ENCODE data around the gene RIN1. TPM values are rescaled to one million over a fixed set of nuclear protein-coding genes. Genes with fewer than 3 reads are reported as not detected.
A peak's percentile ranks its signal among the peaks of the same experiment; 100 is the strongest.

Gene RIN1
- total and polyA plus RNA-seq, 2 of the 13 experiments (the other 11 are each of a cell fraction or from before 2014, with no cell fraction given): 2.4 to 4.1 TPM

DNA sequence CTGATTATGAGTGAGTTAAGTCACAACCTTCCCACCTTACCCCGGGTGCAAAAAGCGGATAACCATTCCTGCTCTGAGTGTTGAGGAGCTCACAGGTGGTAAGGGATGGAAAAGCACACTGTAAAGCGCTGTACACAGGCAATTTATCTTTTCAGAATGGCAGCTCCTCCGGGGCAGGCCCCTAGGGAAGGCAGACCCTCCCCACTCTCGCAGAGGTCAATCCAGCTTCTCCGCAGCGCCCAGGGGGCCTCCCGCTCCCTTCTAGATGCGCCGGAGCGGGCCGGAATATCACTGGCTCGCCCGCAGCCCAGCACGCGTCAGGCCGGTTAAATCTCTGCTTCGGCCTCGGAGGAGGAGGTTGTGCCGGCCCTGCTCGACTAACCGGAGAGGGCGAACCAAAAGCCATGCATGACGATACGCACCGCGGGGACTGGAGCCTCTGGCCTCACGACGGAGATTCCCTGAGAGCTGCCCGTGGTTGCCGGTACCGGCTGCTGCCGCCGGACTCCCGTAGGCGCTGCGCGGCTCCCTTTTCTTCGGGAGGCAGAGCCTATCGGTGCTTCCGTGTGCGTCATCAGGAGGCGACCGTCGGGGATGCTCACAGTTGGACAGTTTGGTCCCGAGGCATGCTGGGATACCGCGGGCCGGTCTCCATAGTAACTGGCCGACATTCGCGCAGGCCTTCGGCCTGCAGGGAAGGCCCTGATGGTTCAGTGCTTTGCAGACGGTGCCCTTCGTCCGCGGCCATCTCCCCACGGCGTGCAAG is 8.5 kb upstream of the RIN1 start, which contains the start of gene BRMS1 (continued):
- peak; percentile 74; the same call in 1 of the 2 replicates for TF ChIP-seq HNF1B (CRISPR knock-in tag; IDR thresholded peaks at IDR 0.05)
- TF ChIP-seq, protein P1, sequence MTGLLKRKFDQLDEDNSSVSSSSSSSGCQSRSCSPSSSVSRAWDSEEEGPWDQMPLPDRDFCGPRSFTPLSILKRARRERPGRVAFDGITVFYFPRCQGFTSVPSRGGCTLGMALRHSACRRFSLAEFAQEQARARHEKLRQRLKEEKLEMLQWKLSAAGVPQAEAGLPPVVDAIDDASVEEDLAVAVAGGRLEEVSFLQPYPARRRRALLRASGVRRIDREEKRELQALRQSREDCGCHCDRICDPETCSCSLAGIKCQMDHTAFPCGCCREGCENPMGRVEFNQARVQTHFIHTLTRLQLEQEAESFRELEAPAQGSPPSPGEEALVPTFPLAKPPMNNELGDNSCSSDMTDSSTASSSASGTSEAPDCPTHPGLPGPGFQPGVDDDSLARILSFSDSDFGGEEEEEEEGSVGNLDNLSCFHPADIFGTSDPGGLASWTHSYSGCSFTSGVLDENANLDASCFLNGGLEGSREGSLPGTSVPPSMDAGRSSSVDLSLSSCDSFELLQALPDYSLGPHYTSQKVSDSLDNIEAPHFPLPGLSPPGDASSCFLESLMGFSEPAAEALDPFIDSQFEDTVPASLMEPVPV (CRISPR knock-in tag; IDR thresholded peaks at IDR 0.05): peak; percentile 77; the same call in 1 of the 2 replicates
- TF ChIP-seq XRCC5 (optimal IDR thresholded peaks at IDR 0.05; ENCODE audit: low read length): peak; percentile 64

DNA sequence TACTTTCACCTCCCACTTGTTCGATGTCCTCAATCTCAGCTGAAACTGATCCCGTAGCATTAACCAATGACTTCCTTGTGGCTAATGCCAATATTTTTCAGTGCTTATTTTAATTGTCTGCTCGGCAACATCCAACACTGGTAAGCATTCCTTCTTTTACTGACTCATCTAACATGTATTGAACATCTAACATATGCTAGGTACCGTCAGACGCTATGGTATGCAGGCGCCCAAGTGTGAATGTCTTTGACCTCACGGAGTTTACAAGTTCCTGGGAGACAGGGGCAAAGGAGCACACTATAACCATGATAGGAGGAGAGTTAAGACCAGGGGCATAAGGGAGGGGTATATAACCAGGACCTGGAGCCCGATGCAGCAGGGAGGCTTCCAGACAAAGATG is 6.9 kb upstream of the RIN1 start:
- Histone ChIP-seq H3K9ac (ENCODE audit: insufficient read depth, low read depth, low read length) (0 out of 2 replicates have a peak overlapping the region, but pooled peaks have one; percentile 94), H3K27ac (ENCODE audit: extremely low read length, insufficient read depth, low read length) (no peak overlapping the region)
- CTCF ChIA-PET (ENCODE audit: low intra/inter-chr PET ratio, low total read pairs): no interaction called here

More for the DNA sequence above, 6.9 kb upstream of the RIN1 start:
- Histone ChIP-seq H2AFZ (ENCODE audit: low read length) (no peak overlapping the region), H3K27me3 (ENCODE audit: control insufficient read depth in 1 of 2, insufficient read depth in 2 of 2, low read length in 2 of 2) (no peaks in the 10 kb centered on the region; a peak in 1 of 5 replicates), H3K4me1 (ENCODE audit: insufficient read depth, low read length) (peaks cover 34% of the 10 kb centered on the region), H3K4me2 (ENCODE audit: low read depth, low read length) (peak overlapping the region; percentile 95; the same call in 1 of the 2 replicates), H3K4me3 (replicated peaks in 1 of 3; ENCODE audit: insufficient read depth in 1 of 3, low read depth in 2 of 3, low read length in 3 of 3) (no peak overlapping the region; a peak in 1 of 6 replicates), H3K9me3 (ENCODE audit: low read length) (no peaks in the 10 kb centered on the region), H3K79me2 (ENCODE audit: insufficient read depth, low read length) (peaks cover 34% of the 10 kb centered on the region), H3K36me3 (replicated peaks in 1 of 2; ENCODE audit: control insufficient read depth in 1 of 2, insufficient read depth in 2 of 2, low read length in 2 of 2) (peaks cover 19 to 29% of the 10 kb centered on the region in 2 experiments; a peak in 4 of 5 replicates), H4K20me1 (ENCODE audit: insufficient read depth, low read length) (no peaks in the 10 kb centered on the region)
- intact Hi-C loops (cut with micrococcal nuclease; ENCODE audit: unreplicated experiment) (no loop called here), in situ Hi-C loops (cut with HindIII; ENCODE audit: extremely low pct_ligation_motif_present, low pct_unique_long_range_greater_than_20kb) (no loop called here)
- TF ChIP-seq ZZZ3 (CRISPR knock-in tag; IDR thresholded peaks at IDR 0.05; ENCODE audit: borderline replicate concordance) (no peak), HMG20A (CRISPR knock-in tag; IDR thresholded peaks at IDR 0.05; ENCODE audit: borderline replicate concordance) (no peak), ZNF543 (CRISPR knock-in tag; IDR thresholded peaks at IDR 0.05) (no peak), ZNF30 (CRISPR knock-in tag; IDR thresholded peaks at IDR 0.05) (no peak), ZNF678 (CRISPR knock-in tag; IDR thresholded peaks at IDR 0.05) (no peak), HNRNPL (IDR thresholded peaks at IDR 0.05; ENCODE audit: low read depth, low read length) (no peak), RFXANK (CRISPR knock-in tag; IDR thresholded peaks at IDR 0.05) (no peak), PBX2 (CRISPR knock-in tag; IDR thresholded peaks at IDR 0.05) (no peak), ZNF619 (CRISPR knock-in tag; IDR thresholded peaks at IDR 0.05) (no peak)
- BruUV-seq (replicated peaks): no TSS peak
- ATAC-seq (no peak), FAIRE-seq (no peak), DNase-seq (ENCODE audit: low spot score) (no peak)
- POLR2A ChIA-PET: no interaction called here
- 97% methylated on average over 8 of the region's 8 CpGs for WGBS (ENCODE audit: low lambda C conversion rate)

Data from HepG2 (cell line).